DND-41 (cell line): ENCODE data around the gene CTTN.

Source experiments
- ATAC-seq: fragments of 200-7000 bp; cut with Tn5 transposase; 3 replicates; pipeline ENCODE4 v1.9.1; 2021; ENCODE audit warnings: low read depth; ENCODE audit not compliant: insufficient read depth
- DNase-seq: peaks from one replicate; pipeline ENCODE4 v3.0.0-alpha.2; 2020
- H2AFZ ChIP-seq: 2 replicates; pipeline ENCODE4 v1.6.0; 2012; ENCODE audit warnings: low read depth, low read length
- H3K27ac ChIP-seq: 2 replicates; pipeline ENCODE4 v1.5.1; 2012; ENCODE audit warnings: low read length, inconsistent platforms
- H3K27me3 ChIP-seq: fragments of 200-600 bp; sonication (generic); 2 replicates; pipeline ENCODE4 v1.6.0; 2012; ENCODE audit warnings: low read length, mild to moderate bottlenecking, inconsistent platforms; ENCODE audit not compliant: insufficient read depth, poor library complexity
- H3K36me3 ChIP-seq: 2 replicates; pipeline ENCODE4 v1.5.1; 2012; ENCODE audit warnings: low read length, inconsistent platforms; ENCODE audit not compliant: insufficient read depth
- H3K4me1 ChIP-seq: 2 replicates; pipeline ENCODE4 v1.5.1; 2012; ENCODE audit warnings: mild to moderate bottlenecking, low read length; ENCODE audit not compliant: insufficient read depth
- H3K4me2 ChIP-seq: 2 replicates; pipeline ENCODE4 v1.6.0; 2012; ENCODE audit warnings: mild to moderate bottlenecking, moderate library complexity, low read length, inconsistent platforms; ENCODE audit not compliant: insufficient read depth
- H3K4me3 ChIP-seq, 2 experiments: fragments of 200-600 bp in 1 of 2; shearing (Covaris generic) in 1 of 2; 2 replicates each; pipeline ENCODE4 v1.5.1; 2012 to 2016; ENCODE audit warnings: inconsistent platforms in 2 of 2, low read length in 2 of 2, mild to moderate bottlenecking in 2 of 2, low read depth in 1 of 2, moderate library complexity in 1 of 2
- H3K79me2 ChIP-seq: 2 replicates; pipeline ENCODE4 v1.6.0; 2012; ENCODE audit warnings: low read length, inconsistent platforms; ENCODE audit not compliant: insufficient read depth
- H3K9ac ChIP-seq: 2 replicates; pipeline ENCODE4 v1.6.0; 2012; ENCODE audit warnings: low read depth, mild to moderate bottlenecking, inconsistent platforms, low read length, moderate library complexity
- H3K9me3 ChIP-seq: 2 replicates; pipeline ENCODE4 v1.5.1; 2012; ENCODE audit warnings: low read length, moderate library complexity, mild to moderate bottlenecking, inconsistent platforms; ENCODE audit not compliant: insufficient read depth, severe bottlenecking
- H4K20me1 ChIP-seq: 2 replicates; pipeline ENCODE4 v1.6.0; 2012; ENCODE audit warnings: low read length; ENCODE audit not compliant: insufficient read depth
- EZH2 ChIP-seq: IDR thresholded peaks from 3 replicates; pipeline ENCODE4 v1.6.1; 2012; ENCODE audit warnings: borderline replicate concordance, low read depth, mild to moderate bottlenecking, moderate library complexity, low read length, inconsistent platforms; ENCODE audit not compliant: severe bottlenecking
- TF ChIP-seq, protein P1 (sequence below): IDR thresholded peaks from 2 replicates; pipeline ENCODE4 v1.5.1; 2012; ENCODE audit warnings: borderline replicate concordance, low read length, moderate library complexity, mild to moderate bottlenecking; ENCODE audit not compliant: poor library complexity, severe bottlenecking; ENCODE audit errors: extremely low read depth

CTTN gene

DNA sequence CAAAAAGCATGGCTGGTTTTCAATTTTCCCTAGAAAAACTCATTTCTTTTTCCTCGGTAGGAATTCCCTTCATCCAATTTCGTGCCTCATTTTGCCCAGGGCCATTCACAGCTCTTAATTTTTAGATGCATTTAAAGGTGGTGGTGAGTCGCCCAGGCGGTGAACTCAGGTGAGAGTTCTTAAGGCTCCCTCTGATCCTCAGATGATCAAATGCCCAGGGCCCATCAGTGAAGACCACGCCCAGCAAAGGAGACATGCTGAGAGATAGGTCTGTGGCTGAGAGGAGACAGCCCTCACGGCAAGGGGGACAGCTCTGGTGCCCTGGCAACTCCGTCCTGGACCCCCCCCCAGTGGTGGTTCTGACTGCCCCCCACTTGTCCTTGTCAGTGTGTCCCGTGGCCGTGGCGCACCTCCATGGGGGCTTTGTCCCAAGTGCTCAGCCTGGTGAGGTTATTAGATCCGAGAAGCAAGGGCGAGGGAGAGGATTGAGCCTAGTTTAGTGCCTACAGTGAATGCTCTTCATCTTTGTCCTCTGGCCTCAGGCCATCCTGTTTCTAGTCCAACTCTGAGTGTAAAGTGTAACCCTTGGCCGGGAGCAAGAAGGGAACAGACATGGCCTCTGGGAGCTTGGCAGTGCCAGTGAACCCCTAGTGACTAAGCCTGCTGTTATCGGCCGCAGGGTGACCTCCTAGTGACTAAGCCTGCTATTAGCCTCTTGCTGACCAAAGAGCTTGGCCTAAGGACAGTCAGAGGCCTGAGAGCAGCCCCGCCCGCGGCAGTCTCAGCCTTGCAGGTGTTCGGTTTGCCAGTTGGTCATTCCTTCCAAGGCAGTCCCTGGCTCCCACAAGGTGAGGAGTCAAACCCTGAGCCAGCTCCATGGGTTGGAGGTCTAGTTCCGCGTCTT, 83.5 kb downstream of the CTTN start:
- H3K9ac ChIP-seq = no peak overlapping the region
- H3K4me1 ChIP-seq = no peaks in the 10 kb centered on the region
- no peaks in the 10 kb centered on the region for H3K79me2 ChIP-seq
- H3K4me3 ChIP-seq = no peak overlapping the region
- DNase-seq (no peak), ATAC-seq (no peak)
- TF ChIP-seq, protein P1, sequence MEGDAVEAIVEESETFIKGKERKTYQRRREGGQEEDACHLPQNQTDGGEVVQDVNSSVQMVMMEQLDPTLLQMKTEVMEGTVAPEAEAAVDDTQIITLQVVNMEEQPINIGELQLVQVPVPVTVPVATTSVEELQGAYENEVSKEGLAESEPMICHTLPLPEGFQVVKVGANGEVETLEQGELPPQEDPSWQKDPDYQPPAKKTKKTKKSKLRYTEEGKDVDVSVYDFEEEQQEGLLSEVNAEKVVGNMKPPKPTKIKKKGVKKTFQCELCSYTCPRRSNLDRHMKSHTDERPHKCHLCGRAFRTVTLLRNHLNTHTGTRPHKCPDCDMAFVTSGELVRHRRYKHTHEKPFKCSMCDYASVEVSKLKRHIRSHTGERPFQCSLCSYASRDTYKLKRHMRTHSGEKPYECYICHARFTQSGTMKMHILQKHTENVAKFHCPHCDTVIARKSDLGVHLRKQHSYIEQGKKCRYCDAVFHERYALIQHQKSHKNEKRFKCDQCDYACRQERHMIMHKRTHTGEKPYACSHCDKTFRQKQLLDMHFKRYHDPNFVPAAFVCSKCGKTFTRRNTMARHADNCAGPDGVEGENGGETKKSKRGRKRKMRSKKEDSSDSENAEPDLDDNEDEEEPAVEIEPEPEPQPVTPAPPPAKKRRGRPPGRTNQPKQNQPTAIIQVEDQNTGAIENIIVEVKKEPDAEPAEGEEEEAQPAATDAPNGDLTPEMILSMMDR = no peak
- no peak for TF ChIP-seq EZH2
- H3K27me3 ChIP-seq = peaks cover 6% of the 10 kb centered on the region
- H3K4me2 ChIP-seq = no peak overlapping the region
- peaks cover 7% of the 10 kb centered on the region for H4K20me1 ChIP-seq
- no peak overlapping the region for H2AFZ ChIP-seq
- no peak overlapping the region for H3K27ac ChIP-seq
- H3K9me3 ChIP-seq = no peaks in the 10 kb centered on the region
- H3K36me3 ChIP-seq = no peaks in the 10 kb centered on the region

DNA sequence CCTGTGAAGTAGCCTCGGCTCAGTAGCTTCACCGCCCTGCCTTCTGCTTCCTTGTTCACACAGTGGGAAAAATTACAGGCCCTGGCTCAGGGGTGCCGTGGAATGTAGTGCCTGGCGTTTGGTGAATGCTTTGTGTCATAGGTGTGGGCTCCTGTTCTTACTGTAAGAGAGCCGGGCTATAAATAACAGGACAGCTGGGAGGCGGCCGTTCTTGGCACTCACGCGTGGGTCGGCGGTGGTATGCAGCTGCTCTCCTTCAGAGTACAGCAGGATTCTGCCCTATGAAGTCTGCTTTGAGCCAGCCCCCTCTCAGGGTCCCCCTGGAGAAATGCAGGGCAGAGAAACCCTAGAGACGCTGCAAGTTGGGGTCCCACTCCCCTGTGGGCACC, 84.2 kb downstream of the CTTN start:
- Histone ChIP-seq H3K36me3 (no peaks in the 10 kb centered on the region), H3K27ac (no peak overlapping the region), H3K27me3 (peaks cover 6% of the 10 kb centered on the region), H3K4me1 (no peaks in the 10 kb centered on the region), H4K20me1 (peaks cover 7% of the 10 kb centered on the region), H3K4me3 (no peak overlapping the region), H3K4me2 (no peak overlapping the region), H3K9ac (no peak overlapping the region), H3K9me3 (no peaks in the 10 kb centered on the region), H2AFZ (no peak overlapping the region), H3K79me2 (no peaks in the 10 kb centered on the region)
- DNase-seq = no peak
- no peak for ATAC-seq
- TF ChIP-seq, protein P1 = no peak
- no peak for TF ChIP-seq EZH2

DNA sequence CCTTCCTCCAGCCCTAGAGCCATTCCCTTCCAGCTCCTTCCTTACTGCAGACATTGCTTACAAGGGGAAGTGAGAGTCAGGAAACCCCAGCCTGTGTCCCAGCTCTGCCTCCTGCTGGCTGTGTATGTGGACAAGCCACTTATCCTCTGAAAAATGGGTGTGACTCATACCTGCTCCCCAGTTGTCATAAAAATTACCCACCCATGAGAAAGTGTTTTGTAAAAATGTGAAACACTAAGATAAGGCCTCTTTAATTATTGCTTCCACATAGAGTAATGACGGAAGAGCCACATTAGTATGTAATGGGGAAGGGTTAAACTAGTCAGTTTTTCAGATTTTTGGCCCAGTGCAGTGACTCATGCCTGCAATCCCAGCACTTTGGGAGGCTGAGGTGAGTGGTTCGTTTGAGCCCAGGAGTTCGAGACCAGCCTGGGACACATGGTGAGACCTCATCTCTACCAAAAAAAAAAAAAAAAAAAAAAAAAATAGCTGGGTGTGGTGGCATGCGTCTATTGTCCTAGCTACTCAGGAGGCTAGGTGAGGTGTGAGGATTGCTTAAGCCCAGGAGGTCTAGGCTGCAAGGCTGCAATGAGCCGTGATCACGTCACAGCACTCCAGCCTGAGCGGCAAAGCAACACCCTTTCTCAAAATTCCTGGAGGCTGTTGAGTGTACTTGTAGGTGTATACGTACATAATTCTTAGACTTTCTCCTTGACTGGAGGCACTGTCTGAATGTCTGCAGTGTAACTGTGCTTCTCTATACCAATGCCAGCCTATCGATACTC, 84.9 kb downstream of the CTTN start:
- Histone ChIP-seq H3K36me3 (no peaks in the 10 kb centered on the region), H3K4me2 (no peak overlapping the region), H3K27me3 (peaks cover 6% of the 10 kb centered on the region), H3K9ac (no peak overlapping the region), H3K4me3 (no peak overlapping the region), H3K79me2 (no peaks in the 10 kb centered on the region), H2AFZ (no peak overlapping the region), H4K20me1 (peaks cover 4% of the 10 kb centered on the region; the same call in 1 of the 2 replicates), H3K9me3 (no peaks in the 10 kb centered on the region), H3K4me1 (no peaks in the 10 kb centered on the region), H3K27ac (no peak overlapping the region)
- no peak for TF ChIP-seq EZH2
- TF ChIP-seq, protein P1 = peak; percentile 19
- no peak for ATAC-seq
- DNase-seq = no peak
